ENCODE data around the gene CCT2. TPM values are rescaled to one million over a fixed set of nuclear protein-coding genes. Genes with fewer than 3 reads are reported as not detected.
A peak's percentile ranks its signal among the peaks of the same experiment; 100 is the strongest.

CCT2 gene
- total RNA-seq, 1 donor from 2014 or later = 279 TPM

DNA sequence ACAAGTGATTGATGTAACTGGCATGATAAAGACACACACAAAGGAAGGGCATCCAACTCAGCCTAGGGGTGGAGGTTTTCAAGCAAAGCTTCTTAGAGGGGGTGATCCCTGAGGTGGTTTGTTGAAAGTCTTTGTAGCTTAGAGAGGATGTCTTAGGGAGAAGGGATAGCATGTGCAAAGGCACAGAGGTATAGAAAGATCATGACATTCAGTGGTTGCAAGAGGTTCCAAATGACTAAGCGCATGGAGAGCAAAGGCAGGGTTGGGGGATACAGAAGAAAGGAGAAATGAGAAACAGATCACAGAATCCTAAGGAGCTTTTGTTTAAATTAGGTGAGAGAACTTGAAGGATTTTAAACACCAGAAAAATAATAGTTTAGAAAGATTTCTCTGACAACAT lies 5.2 kb upstream of the CCT2 start:
- H3K4me3 ChIP-seq (ENCODE audit: low read depth, low read length) = no peak overlapping the region
- DNase-seq (ENCODE audit: low read depth) = no peak
- TF ChIP-seq, protein P1, sequence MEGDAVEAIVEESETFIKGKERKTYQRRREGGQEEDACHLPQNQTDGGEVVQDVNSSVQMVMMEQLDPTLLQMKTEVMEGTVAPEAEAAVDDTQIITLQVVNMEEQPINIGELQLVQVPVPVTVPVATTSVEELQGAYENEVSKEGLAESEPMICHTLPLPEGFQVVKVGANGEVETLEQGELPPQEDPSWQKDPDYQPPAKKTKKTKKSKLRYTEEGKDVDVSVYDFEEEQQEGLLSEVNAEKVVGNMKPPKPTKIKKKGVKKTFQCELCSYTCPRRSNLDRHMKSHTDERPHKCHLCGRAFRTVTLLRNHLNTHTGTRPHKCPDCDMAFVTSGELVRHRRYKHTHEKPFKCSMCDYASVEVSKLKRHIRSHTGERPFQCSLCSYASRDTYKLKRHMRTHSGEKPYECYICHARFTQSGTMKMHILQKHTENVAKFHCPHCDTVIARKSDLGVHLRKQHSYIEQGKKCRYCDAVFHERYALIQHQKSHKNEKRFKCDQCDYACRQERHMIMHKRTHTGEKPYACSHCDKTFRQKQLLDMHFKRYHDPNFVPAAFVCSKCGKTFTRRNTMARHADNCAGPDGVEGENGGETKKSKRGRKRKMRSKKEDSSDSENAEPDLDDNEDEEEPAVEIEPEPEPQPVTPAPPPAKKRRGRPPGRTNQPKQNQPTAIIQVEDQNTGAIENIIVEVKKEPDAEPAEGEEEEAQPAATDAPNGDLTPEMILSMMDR (conservative IDR thresholded peaks at IDR 0.05; ENCODE audit: low read depth, low read length) = no peak

DNA sequence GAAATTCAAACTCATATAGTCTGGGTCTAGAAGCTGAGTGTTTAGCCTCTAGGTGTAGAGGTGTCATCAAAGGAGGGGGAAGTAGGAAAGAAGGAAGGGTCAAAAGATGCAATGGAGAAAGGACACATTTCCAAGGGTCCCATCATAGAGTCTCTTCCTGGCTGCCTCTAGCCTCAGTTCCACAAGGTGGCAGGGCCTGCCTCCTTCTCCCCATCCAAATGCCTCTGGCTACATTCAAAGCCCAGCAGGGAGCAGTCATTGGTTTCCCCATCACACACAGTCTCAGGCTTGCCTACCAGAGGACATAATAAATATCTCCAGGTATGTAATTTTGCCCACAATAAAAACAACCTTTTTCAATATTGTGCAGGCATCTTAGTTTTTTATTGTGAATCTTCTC lies 2.1 kb upstream of the CCT2 start:
- no peak for DNase-seq (ENCODE audit: low read depth)
- H3K4me3 ChIP-seq (ENCODE audit: low read depth, low read length) = no peak overlapping the region
- TF ChIP-seq, protein P1 (conservative IDR thresholded peaks at IDR 0.05; ENCODE audit: low read depth, low read length) = peak; percentile 40

DNA sequence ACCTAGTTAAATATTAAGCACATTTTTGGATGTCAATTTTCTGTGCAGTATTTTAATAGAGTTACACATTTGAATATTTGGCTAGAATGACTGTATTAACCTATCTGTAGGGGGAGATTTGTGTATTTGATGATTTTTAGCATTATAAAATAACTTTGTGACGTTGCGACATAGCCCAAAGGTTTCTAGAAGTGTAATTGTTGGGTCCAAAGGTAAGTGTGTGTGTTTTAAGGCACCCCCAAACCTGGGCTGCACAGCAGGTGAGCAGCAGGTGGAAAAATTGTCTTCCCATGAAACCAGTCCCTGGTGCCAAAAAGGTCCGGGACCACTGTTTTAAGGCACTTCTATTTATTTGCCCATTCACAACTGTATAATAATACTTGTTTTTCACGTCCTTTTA lies 3.3 kb downstream of the CCT2 start:
- no peak for DNase-seq (ENCODE audit: low read depth)
- TF ChIP-seq, protein P1 (conservative IDR thresholded peaks at IDR 0.05; ENCODE audit: low read depth, low read length) = no peak
- no peak overlapping the region for H3K4me3 ChIP-seq (ENCODE audit: low read depth, low read length)

DNA sequence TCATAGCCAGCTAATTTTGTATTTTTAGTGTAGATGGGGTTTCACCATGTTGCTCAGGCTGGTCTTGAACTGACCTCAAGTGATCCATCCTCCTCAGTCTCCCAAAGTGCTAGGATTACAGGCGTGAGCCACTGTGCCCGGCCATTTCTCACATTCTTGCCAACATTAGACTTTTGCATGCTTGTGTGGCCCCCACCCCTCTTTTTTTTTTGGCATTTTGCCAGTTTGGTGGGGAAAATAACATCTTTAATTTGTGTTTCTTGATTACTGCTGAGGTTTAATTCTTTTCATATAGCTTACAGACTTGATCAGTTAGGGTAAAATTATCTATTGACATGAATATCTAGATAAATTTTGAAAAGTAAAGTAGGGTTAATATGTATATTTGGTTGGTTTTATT lies 3.8 kb downstream of the CCT2 start:
- no peak for DNase-seq (ENCODE audit: low read depth)
- TF ChIP-seq, protein P1 (conservative IDR thresholded peaks at IDR 0.05; ENCODE audit: low read depth, low read length) = no peak
- no peak overlapping the region for H3K4me3 ChIP-seq (ENCODE audit: low read depth, low read length)

DNA sequence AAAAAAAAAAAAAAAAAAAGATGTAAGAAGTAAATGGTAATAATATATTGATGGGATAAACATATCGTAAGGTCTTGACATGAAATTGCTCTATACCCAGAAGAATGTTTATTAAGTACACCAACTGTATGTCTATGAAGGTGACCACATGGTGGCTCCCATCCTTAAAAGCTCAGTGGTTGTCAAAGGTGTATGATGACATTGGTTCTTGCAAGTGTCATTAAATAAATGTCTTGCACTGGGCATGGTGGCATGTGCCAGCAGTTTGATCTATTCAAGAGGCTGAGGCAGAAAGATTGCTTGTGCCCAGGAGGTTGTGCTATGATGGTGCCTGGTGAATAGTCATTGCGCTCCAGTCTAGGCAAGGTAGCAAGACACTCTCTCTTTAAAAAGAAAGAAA lies 10.4 kb downstream of the CCT2 start:
- no peak for DNase-seq (ENCODE audit: low read depth)
- H3K4me3 ChIP-seq (ENCODE audit: low read depth, low read length) = no peak overlapping the region
- TF ChIP-seq, protein P1 (conservative IDR thresholded peaks at IDR 0.05; ENCODE audit: low read depth, low read length) = no peak

DNA sequence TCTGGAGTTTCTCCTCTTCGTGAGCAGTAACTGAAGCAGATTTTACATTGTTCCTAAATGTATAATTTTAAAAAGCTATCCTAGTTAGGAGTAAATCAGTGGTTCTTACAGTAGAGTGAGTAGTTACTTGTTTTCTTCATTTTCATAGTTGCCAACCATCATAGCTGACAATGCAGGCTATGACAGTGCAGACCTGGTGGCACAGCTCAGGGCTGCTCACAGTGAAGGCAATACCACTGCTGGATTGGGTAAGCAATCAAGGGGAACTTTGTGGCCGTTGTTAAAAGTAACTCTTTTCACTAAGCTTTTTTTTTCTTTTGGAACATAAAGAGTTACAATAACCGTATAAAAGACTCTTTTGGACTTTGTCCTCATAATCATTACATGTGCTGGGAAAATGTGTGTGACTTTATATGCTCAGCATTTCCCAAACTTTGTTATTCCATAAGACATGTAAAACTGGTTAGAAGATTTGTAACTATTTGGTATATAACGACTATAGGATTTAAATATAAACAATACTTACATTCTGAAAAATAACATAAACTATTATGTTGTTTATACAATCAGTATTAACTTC lies 13.0 kb downstream of the CCT2 start:
- no peak overlapping the region for H3K4me3 ChIP-seq (ENCODE audit: low read depth, low read length)
- TF ChIP-seq, protein P1 (conservative IDR thresholded peaks at IDR 0.05; ENCODE audit: low read depth, low read length) = no peak
- DNase-seq (ENCODE audit: low read depth) = no peak

DNA sequence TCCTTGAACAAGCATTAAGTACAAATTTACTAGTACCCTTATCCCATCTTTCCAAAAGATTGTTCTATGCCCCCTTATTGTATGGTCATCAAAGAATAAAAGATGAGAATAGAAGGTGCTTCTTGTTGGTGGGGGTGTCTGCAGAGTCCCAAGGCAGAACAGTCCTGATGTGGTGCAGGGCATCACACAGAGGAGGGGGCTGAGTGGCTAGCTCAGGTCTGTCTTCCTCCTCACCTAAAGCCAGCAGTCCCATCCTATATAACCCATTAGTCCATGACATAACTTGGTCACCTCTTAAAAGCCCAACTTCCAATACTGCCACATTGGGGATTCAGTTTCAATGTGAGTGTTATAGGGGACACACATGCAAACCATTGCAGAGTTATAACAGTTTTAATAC lies 15.5 kb downstream of the CCT2 start:
- TF ChIP-seq, protein P1 (conservative IDR thresholded peaks at IDR 0.05; ENCODE audit: low read depth, low read length) = no peak
- no peak overlapping the region for H3K4me3 ChIP-seq (ENCODE audit: low read depth, low read length)
- no peak for DNase-seq (ENCODE audit: low read depth)
